Stimulated activated CD4-positive, alpha-beta T cell treated with anti-CD3 and anti-CD28 coated beads, Interleukin-1b, Interleukin-23, amount 100 ng/mL, for 24 hours (primary cell): ENCODE results near the gene ENO2.
A peak's percentile ranks its signal among the peaks of the same experiment; 100 is the strongest.
"Not testable (repeated sequence)": the region's sequence is repeated elsewhere in the genome, so short reads cannot be mapped to it uniquely, and the experiment has no call there.

Source experiments
- DNase-seq, 4 experiments: peaks; one replicate each; pipeline ENCODE4 v3.0.0-alpha.2; 2020; ENCODE audit warnings: low read depth in 4 of 4, low spot score in 1 of 4

ENO2 gene

DNA sequence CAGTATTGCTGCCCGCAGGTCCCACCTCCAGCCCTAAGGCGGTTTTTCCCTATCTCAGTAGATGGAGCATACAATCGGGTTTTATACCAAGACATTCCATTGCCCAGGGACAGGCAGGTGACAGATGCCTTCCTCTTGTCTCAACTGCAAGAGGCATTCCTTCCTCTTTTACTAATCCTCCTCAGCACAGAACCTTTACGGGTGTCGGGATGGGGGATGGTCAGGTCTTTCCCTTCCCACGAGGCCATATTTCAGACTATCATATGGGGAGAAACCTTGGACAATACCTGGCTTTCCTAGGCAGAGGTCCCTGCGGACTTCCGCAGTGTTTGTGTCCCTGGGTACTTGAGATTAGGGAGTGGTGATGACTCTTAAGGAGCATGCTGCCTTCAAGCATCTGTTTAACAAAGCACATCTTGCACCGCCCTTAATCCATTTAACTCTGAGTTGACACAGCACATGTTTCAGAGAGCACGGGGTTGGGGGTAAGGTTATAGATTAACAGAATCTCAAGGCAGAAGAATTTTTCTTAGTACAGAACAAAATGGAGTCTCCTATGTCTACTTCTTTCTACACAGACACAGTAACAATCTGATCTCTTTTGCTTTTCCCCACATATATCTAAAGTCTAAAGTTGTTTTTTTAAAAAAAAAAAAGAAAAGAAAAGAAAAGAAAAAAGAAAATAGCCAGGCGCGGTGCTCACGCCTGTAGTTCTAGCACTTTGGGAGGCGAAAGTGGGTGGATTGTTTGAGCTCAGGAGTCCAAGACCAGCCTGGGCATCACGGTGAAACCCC lies 28.0 kb upstream of the ENO2 start:
- DNase-seq = not testable (repeated sequence)

DNA sequence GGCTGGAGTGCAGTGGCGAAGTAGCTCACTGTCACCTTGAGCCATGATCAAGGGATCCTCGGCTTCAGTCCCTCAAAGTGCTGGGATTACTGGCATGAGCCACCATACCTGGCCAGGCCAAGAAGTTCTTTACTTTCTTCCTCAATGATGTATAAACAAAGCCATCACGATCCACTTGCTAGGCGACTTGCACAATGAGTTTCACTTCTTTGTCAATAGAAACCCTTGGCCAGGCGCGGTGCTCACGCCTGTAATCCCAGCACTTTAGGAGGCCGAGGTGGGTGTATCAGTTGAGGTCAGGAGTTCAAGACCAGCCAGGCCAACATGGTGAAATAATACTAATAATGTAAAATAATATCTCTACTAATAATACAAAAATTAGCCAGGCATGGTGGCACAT lies 26.9 kb upstream of the ENO2 start:
- DNase-seq = no peak

DNA sequence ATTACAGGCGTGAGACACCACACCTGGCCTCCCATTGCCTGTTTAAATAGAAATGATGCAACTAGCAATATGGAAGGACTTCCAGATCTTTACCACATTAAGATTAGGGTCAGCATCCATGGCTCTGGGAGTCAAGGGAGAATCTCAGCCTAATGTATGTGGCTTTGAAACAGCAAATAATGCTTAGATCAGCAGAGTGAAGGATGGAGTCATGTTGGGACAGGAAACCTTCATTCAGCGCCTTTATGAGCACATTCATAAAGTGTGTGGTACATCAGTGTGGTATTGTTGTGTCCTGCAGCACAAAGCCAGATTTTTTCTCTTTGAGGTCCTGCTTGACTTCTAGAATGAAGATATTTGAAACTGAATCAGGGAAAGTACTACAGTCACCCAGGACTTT lies 26.0 kb upstream of the ENO2 start:
- DNase-seq = no peak

DNA sequence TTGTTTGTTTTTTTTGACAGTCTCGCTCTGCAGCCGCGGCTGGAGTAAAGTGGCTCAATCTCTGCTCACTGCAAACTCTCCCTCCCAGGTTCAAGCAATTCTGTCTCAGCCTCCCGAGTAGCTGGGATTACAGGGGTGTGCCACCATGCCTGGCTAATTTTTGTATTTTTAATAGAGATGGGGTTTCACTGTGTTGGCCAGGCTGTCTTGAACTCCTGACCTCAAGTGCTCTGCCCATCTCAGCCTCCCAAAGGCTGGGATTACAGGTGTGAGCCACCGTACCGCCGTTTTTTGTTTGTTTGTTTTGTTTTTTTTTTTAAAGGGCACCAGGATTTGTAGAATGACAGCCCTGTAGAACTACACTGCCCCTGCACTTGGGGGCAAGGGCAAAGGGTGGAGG lies 25.6 kb upstream of the ENO2 start:
- DNase-seq = not testable (repeated sequence)

DNA sequence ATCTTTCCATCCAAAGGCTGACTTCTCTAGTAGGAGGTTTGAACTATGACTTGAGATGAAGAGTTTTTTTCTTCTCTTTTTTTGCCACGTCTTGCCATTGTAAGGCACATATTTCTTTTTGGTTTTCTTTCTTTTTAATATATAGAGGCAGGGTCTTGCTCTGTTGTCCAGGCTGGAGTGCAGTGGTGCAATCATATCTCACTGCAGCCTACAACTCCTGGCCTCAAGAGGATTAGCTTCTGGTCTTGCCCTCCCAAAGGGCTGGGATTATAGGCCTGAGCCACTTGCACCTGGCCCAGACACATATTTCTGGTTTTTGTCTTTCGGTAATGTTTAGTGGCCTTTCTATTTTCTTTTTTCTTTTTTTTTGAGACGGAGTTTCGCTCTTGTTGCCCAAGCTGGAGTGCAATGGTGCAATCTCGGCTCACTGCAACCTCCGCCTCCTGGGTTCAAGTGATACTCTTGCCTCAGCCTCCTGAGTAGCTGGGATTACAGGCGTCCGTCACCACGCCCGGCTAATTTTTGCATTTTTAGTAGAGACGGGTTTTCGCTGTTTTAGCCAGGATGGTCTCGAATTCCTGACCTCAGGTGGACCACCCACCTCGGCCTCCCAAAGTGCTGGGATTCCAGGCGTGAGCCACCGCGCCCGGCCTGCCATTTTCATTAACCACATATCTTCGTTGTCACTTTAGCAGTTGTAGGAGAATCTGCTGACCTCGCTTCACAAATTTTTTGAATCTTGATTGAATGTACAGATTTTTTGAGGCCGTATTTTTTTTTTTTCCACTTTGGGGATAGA lies 24.4 kb upstream of the ENO2 start:
- not testable (repeated sequence) for DNase-seq

DNA sequence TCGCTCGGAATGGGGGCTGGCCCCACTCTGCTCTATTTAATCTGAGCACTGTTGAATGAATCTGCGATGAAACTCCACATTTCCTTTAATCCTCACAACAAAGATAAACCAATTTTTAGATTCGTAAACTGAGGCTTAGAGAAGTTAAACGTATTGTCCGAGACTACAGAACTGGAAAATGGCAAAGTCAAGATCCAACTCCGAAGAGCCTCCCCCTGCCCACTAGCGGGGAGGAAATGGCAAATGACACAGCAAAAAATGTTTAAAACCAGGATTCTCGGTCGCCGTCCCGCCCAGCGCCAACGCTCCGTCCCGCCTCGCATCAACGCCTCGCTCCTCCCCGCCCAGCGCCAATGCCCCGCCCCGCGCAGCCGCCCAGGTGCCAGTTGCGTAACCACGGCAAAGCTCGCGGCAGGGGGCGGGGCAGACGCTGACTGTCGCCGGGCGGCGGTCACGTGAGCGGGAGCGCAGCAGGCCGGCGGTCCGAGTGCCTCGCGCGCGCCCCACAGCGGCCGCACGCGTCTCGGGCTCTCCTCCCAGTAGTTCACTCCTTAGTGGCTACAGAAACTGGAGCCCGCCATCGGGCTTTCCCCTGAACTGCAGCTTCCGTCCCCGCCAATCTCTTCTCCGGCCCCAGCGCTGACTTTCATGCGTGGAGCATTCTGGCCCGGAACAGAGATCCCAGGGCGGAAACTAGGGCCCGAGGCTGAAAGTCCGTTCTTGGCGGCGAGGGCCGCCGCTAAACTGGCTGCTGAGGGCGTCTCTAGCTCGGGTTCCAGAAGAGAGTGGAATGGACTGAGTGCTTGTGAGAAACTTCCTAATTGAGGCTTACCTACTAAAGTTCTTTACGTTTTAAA lies 23.4 kb upstream of the ENO2 start:
- DNase-seq = peak; percentile 98 to 99 (median 98)

DNA sequence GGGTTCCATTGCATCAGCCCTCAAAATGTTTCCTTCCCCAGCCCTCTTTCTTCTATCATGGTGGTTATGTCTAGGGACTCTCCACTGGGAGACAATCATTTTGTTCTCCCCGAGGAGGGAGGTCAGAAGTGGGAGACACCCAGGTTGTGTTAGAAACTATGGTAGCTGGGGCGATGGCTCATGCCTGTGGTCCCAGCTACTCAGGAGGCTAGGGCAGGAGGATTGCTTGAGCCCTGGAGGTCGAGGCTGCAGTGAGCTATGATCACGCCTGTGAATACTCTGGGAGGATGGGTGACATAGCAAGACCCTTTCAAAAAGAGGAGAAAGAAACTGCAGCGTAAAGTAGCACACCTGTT lies 22.8 kb upstream of the ENO2 start:
- DNase-seq = no peak

DNA sequence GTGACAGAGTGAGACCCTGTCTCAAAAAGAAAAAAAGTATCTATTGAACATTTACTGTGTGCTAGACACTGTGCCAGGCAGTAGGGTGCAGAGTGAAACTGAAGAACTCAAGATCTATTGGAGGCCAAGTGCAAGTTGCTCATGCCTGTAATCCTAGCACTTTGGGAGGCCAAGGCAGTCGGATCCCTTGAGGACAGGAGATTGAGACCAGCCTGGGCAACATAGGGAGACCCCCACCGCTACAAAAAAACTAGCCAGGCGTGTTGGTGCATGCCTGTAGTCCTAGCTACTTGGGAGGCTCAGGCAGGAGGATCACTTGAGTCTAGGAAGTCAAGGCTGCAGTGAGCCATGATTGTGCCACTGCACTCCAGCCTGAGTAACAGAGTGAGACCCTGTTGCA lies 21.7 kb upstream of the ENO2 start:
- DNase-seq = not testable (repeated sequence)

DNA sequence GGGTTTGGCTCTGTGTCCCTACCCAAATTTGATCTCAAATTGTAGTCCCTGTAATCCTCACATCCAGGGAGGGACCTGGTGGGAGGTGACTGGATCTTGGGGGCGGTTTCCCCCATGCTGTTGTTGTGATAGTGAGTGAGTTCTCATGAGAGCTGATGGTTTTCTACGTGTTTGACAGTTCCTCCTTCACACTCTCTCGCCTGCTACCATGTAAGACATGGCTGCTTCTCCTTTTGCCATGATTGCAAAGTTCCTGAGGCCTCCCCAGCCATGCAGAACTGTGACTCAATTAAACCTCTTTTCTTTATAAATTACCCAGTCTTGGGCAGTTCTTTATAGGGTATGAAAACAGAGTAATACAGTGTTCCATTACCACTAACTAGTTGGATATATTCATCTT lies 20.1 kb upstream of the ENO2 start:
- no peak for DNase-seq

DNA sequence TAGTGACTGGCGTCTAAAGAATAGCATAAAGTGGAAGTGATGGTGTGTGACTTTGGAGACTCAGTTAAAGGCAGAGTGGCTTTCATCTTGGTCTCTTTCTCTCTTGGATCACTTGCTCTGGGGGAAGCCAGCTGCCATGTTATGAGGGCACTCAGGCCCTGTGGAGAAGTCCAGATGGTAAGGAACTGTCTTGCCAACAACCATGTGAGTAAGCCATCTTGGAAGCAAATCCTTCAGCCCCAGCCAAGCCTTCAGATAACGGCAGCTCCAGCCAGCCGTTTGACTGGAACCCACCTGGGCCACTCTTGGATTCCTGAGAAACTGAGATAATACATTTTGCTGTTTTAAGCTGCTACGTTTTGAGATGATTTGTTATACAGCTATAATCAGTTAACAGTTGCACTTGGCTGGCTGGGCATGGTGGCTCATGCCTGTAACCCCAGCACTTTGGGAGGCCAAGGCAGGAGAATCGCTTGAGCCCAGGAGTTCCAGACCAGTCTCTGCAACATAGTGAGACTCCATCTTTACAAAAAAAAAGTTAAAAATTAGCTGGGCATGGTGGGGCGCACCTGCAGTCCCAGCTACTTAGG lies 17.4 kb upstream of the ENO2 start:
- no peak for DNase-seq

DNA sequence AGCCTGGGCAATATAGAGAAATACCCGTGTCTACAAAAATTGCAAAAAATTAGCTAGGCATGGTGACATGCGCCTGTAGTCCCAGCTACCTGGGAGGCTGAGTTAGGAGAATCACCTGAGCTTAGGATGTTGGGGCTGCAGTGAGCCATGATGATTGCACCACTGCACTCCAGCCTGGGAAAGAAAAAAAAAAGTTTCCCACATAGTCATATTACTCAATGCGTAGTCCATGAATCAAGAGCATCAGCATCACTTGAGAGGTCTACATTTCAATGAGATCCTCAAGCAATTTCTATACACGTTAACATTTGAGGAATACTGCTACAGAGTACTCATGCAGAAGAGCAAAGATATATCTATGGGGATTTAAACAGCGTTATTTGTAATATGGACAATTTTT lies 15.0 kb upstream of the ENO2 start:
- no peak for DNase-seq

DNA sequence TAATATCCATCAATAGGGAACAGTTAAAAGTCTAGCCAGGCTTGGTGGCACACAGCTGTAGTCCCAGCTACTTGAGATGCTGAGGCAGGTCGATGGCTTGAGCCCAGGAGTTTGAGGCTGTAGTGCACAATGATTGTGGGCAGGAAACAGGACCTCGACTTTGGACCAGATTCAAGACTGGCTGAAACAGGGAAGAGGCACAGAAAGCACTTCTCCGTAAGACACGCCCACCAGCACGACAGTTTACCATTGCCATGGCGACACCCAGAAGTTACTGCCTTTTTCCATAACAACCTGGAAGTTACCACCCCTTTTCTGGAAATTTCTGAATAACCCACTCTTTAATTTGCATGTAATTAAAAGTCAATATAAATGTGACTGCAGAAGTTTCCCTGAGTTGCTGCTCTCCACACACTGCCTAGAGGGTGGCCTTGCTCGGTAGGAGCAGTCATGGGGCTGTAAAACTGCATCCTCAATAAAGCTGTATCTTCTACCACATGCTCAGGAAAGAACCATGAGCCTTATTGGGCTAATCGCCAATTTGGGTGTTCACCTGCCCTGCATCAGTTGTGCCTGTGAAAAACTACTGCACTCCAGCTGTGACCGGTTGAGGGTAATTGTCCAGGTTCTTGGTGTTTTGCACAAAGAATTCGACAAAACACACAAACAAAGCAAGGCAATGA lies 14.4 kb upstream of the ENO2 start:
- DNase-seq = no peak

DNA sequence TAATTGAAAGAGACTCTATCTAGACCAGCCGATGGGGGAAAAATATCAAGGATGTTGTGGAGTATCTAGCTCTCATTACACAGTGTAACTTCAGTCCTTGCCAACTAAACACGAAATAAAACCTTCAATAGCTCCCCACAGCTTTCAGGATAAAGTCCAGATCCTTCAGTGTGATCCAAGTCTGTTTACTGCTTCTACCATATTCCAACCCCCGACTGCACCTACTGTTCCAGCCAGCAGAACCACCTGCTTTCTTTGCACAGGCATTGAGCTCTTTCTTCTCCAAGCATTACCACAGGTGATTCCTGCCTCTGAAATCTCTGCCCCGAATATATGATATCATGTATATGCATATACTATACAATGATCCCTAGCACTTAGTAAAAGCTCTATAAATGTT lies 11.9 kb upstream of the ENO2 start:
- no peak for DNase-seq

DNA sequence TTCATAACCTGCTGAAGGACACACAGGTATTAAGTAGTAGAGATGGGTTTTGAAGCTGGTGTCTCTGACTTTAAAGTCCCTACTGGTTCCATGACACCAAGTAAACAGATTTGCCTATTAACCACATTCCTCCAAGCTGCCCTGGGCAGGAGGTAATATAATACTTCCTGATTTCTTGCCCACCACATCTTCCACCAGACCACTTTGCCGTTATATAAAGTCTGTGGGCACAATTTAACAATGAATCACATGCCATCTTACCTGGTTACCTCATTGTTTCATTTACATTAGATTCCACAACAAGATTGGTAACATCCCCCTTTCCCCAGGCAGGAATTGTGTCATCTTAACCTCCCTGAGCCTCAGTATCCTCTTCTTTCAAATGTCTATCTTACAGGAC lies 10.7 kb upstream of the ENO2 start:
- DNase-seq = no peak

DNA sequence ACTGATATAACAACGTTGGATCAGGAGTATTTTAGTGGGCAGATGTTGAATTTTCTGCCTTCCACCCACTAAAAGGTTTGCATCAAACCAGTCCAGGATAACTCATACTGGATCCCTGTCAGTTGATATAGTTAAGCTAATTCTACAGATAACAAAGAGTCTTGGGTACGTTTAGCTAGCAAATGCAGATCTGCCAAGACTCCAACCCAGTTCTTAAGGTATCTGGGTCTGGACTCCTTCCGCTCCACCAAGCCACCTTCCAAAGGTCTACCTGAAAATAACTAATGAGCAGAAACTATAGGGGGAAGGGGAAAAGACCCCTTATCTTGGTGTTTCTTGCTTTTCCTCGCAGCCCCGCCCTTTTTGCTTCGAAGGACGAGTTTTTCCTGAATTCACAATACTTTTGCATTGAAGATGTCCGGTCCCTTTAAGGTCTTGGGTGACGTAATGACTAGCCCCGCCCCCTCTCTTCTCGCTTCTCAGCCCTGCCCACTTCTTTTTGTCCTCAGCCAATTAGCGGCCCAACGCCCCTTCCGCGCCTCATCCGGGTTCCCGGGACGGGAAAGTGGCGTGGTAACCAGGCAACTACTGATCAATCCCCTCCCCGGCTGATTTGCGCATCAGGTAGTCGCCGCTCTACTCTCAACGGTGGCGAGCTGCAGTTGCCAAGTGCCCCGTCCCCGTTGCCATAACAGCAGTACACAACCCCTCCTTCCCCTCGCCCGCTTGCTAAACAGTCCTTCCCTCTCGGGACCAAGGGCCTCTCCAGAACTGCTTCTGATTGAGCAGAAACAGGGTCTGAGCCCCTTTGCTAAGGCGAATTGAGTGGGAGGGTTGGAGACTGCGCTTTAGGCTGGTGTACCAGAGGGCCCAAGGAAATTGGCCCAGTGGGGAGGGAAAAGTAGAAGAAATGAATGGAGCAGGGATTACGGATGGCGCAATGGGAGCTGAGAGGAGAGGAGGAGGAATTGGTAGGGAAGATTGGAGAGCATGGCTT lies 9.8 kb upstream of the ENO2 start, which contains the start of gene LRRC23:
Gene LRRC23 (plus strand): TSS at position 543 of the 997 bp plus-strand sequence. CDS start 812 bp downstream, outside the sequence.
- DNase-seq = peak; percentile 96 to 99 (median 97)

DNA sequence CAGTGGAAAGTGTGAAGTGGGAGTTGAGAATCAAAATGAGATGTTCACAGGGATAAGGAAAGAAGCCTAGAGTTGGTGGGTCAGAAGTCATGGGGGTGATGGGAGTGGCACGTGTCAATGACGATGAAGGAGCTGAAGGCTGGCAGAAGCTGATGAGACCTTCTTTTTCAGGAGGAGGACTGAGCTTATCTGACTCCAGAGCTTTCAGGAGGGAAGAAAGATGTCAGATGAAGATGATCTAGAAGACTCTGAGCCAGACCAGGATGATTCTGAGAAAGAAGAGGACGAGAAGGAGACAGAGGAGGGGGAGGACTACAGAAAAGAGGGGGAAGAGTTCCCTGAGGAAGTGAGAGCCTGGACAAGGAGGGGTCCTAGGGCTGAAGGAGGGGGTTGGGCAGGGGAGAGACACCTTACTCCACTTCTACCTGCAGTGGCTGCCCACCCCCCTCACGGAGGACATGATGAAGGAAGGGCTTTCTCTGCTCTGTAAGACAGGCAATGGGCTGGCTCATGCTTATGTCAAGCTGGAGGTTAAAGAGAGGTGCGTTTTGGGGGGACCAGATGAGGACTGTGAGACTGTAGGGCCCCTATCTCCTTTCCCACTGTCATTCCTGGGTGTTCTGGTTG lies 8.9 kb upstream of the ENO2 start:
- DNase-seq = no peak

DNA sequence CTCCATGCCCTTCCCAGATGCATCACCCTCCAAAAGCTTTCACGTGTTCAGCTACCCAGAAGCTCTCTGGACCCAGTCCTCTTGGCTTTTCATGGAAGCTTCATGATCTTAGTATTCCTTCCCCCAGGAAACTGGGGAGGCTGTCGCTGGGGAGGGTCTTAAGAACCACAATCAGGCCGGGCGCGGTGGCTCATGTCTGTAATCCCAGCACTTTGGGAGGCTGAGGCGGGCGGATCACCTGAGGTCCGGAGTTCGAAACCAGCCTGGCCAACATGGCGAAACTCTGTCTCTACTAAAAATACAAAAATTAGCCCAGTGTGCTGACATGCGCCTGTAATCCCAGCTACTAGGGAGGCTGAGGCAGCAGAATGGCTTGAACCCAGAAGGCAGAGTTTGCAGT lies 6.2 kb upstream of the ENO2 start:
- not testable (repeated sequence) for DNase-seq

DNA sequence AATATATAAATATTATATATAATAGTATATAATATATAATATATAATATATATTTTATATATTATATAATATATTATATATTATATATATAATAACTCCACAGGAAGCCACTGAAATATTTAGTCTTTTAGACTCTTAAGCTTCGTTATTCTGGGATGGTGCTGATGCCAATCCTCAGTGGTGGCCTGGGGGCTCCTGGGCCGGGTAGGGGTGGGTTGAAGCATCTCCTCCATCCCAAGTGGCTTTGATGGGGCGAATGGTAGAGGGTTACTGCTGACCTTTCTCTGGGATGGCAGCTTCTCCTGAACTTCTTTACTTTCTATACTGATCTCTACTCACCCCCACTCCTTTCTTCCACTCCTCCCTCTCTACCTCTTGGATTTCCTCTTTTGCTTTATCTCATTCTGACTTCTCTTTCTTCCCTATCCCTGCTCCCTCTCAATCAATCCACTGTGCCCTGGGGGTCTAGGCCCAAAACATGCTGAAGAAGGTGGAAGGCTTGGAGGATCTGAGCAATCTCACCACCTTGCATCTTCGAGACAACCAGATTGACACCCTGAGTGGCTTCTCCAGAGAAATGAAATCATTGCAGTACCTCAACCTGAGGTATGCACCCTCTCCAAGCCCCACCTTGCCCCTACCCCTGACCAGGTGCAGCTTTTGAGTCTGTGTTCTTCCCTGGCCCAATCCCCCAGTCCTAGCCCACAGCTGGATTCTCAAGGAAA lies 4.8 kb upstream of the ENO2 start:
- DNase-seq = no peak
